HCT116 (cell line): Measurements from ENCODE around the gene PSD. TPM values are rescaled to one million over a fixed set of nuclear protein-coding genes. Genes with fewer than 3 reads are reported as not detected.

Experiments used
- ATAC-seq: fragments of 200-7000 bp; cut with Tn5 transposase; 2 replicates; pipeline ENCODE4 v1.9.1; 2020; ENCODE audit warnings: mild to moderate bottlenecking, moderate library complexity
- BruUV-seq: library from RNA; stranded (reverse); fragments of 400-500 nt; replicated peaks from 2 replicates; lab custom pipeline; 2021; lab: Mats Ljungman, UMichigan
- CTCF ChIA-PET: fragments of 300-600 bp; sonication (Branson Sonifier 250); formaldehyde crosslinking; loops from one replicate; lab custom pipeline; 2021; ENCODE audit warnings: antibody characterized with exemption; lab: Charles Lee
- POLR2A ChIA-PET: fragments of 300-600, 350-600 bp; sonication (Branson Sonifier 250); formaldehyde crosslinking; loops from one replicate; lab custom pipeline; 2021; ENCODE audit warnings: antibody characterized with exemption; lab: Charles Lee
- RAD21 ChIA-PET, 2 experiments: fragments of 300-600 bp; sonication (Branson Sonifier 250); formaldehyde crosslinking; loops; one replicate each; lab custom pipeline; 2023; ENCODE audit warnings: low total read pairs in 2 of 2; ENCODE audit not compliant: uncharacterized antibody in 2 of 2, unreplicated experiment in 2 of 2, low non-redundant PET in 1 of 2; lab: Charles Lee
- DNase-seq: peaks from one replicate; pipeline ENCODE4 v3.0.0-alpha.2; 2010; ENCODE audit warnings: low read depth, low spot score
- H2AFZ ChIP-seq: fragments of 200-600 bp; shearing (Covaris generic), sonication (generic); 2 replicates; pipeline ENCODE4 v1.6.1; 2017; ENCODE audit warnings: low read depth, mixed run types, mixed read lengths, antibody characterized with exemption, low read length; ENCODE audit not compliant: poor library complexity, severe bottlenecking
- H3K27ac ChIP-seq: 2 replicates; pipeline ENCODE4 v1.5.1; 2012; ENCODE audit warnings: low read depth, low read length
- H3K27me3 ChIP-seq: fragments of 200-600 bp; sonication (generic); 2 replicates; pipeline ENCODE4 v1.6.1; 2016; ENCODE audit warnings: mixed run types, low read length, mixed read lengths; ENCODE audit not compliant: insufficient read depth
- H3K36me3 ChIP-seq, 2 experiments: fragments of 200-500 bp in 1 of 2; fragments of 200-600 bp in 1 of 2; sonication (Bioruptor generic) in 1 of 2; sonication (generic) in 1 of 2; 2 replicates each; pipeline versions ENCODE4 v1.5.1 to v1.6.1; 2014 to 2016; ENCODE audit warnings: low read length in 2 of 2, inconsistent platforms in 1 of 2, mixed read lengths in 1 of 2, mixed run types in 1 of 2; ENCODE audit not compliant: insufficient read depth in 2 of 2, control insufficient read depth in 1 of 2
- H3K4me1 ChIP-seq, 2 experiments: fragments of 200-600 bp in 1 of 2; sonication (generic) in 1 of 2; 2 replicates each; pipeline versions ENCODE4 v1.5.1 to v1.6.1; 2012 to 2017; ENCODE audit warnings: low read length in 2 of 2, inconsistent platforms in 1 of 2, mild to moderate bottlenecking in 1 of 2, mixed read lengths in 1 of 2, mixed run types in 1 of 2, moderate library complexity in 1 of 2; ENCODE audit not compliant: insufficient read depth in 2 of 2, control insufficient read depth in 1 of 2
- H3K4me2 ChIP-seq: fragments of 200-600 bp; sonication (generic); 2 replicates; pipeline ENCODE4 v1.6.1; 2017; ENCODE audit warnings: mixed run types, low read length, mixed read lengths
- H3K4me3 ChIP-seq, 2 experiments: fragments of 200-600 bp in 1 of 2; sonication (generic) in 1 of 2; replicated peaks in 1 of 2; 2 replicates each; pipeline ENCODE4 v1.5.1; 2011 to 2016; ENCODE audit warnings: low read length in 2 of 2, control low read depth in 1 of 2, low read depth in 1 of 2, mild to moderate bottlenecking in 1 of 2, mixed read lengths in 1 of 2, mixed run types in 1 of 2
- H3K79me2 ChIP-seq: fragments of 200-600 bp; sonication (generic); 2 replicates; pipeline ENCODE4 v1.6.1; 2017; ENCODE audit warnings: mild to moderate bottlenecking, mixed run types, low read length, moderate library complexity, mixed read lengths; ENCODE audit not compliant: insufficient read depth
- H3K9ac ChIP-seq: fragments of 200-600 bp; sonication (generic); 2 replicates; pipeline ENCODE4 v1.6.1; 2016; ENCODE audit warnings: low read length, mixed read lengths
- H3K9me2 ChIP-seq: fragments of 200-600 bp; sonication (generic), shearing (Covaris generic); 2 replicates; pipeline ENCODE4 v1.6.1; 2017; ENCODE audit warnings: mixed run types, mild to moderate bottlenecking, moderate library complexity; ENCODE audit not compliant: insufficient read depth
- H3K9me3 ChIP-seq, 2 experiments: fragments of 200-500 bp in 1 of 2; fragments of 200-600 bp in 1 of 2; sonication (Bioruptor generic) in 1 of 2; sonication (generic) in 1 of 2; 2 replicates each; pipeline ENCODE4 v1.6.1; 2014 to 2017; ENCODE audit warnings: low read length in 2 of 2, mixed read lengths in 2 of 2, inconsistent platforms in 1 of 2, low read depth in 1 of 2, mild to moderate bottlenecking in 1 of 2, mixed run types in 1 of 2, moderate library complexity in 1 of 2; ENCODE audit not compliant: control insufficient read depth in 1 of 2, insufficient read depth in 1 of 2
- H4K20me1 ChIP-seq: fragments of 200-600 bp; sonication (generic), shearing (Covaris generic); 2 replicates; pipeline ENCODE4 v1.6.1; 2017; ENCODE audit warnings: mixed run types, mild to moderate bottlenecking, moderate library complexity; ENCODE audit not compliant: insufficient read depth
- CTCF ChIP-seq, 3 experiments: fragments of 200-600 bp in 1 of 3; sonication (generic) in 1 of 3; IDR thresholded peaks in 2 of 3; conservative IDR thresholded peaks in 1 of 3; 2 replicates each; pipeline ENCODE4 v1.5.1; 2012 to 2017; ENCODE audit warnings: low read depth in 2 of 3, low read length in 2 of 3, antibody characterized with exemption in 1 of 3, borderline replicate concordance in 1 of 3, control low read depth in 1 of 3, mild to moderate bottlenecking in 1 of 3, mixed read lengths in 1 of 3, mixed run types in 1 of 3, moderate library complexity in 1 of 3; ENCODE audit not compliant: insufficient read depth in 1 of 3
- POLR2A ChIP-seq: IDR thresholded peaks from 2 replicates; pipeline ENCODE4 v1.7.0; 2011; ENCODE audit warnings: borderline replicate concordance; ENCODE audit not compliant: insufficient read depth, insufficient read length; ENCODE audit errors: extremely low read depth
- POLR2AphosphoS5 ChIP-seq: IDR thresholded peaks from 2 replicates; pipeline ENCODE4 v1.6.1; 2011; ENCODE audit warnings: mild to moderate bottlenecking, low read depth, low read length, moderate library complexity
- SRF ChIP-seq: IDR thresholded peaks from 2 replicates; pipeline ENCODE4 v1.6.1; 2012; ENCODE audit warnings: low read depth
- YY1 ChIP-seq: IDR thresholded peaks from 2 replicates; pipeline ENCODE4 v1.6.1; 2011; ENCODE audit warnings: low read length, low read depth, moderate library complexity, mild to moderate bottlenecking; ENCODE audit not compliant: insufficient replicate concordance; ENCODE audit errors: extremely low read depth
- intact Hi-C: fragments of 100-400 bp; cut with micrococcal nuclease; formaldehyde crosslinking; loops from 2 replicates; pipeline ENCODE4 v1.10.0; 2022
- total RNA-seq: library from RNA; stranded (reverse); gene quantifications from one replicate; pipeline ENCODE4 v1.2.1, GENCODE V29; 2021; ENCODE audit not compliant: unreplicated experiment

PSD gene
- total RNA-seq, 1 experiment from 2014 or later = 9.7 TPM

DNA sequence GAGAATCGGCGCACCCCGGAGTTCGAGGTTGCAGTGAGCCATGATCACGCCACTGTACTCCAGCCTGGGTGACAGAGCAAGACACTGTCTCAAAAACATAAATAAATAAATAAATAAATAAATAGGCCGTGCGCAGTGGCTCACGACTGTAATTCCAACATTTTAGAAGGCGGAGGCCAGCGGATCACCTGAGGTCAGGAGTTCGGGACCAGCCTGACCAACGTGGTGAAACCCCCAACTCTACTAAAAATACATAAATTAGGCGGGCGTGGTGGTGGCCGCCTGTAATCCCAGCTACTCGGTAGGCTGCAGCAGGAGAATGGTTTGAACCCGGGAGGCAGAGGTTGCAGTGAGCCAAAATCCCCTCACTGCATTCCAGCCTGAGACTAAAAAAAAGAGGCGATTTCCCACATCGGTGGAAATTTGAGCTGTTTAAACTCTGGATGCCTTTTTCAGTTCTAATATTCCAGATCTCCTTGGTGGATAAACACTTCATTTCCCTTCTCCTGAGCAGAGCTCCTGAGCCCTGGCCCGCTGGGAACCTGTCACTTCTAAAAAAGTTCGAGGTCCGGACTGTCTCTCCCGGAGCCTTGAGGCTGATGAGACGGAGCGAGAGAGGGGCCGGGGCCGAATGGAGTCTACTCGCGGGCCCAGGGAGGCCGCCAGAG, 25.0 kb downstream of the PSD start:
- DNase-seq (no peak), ATAC-seq (peak; percentile 76)
- H3K4me2 ChIP-seq = peak overlapping the region; percentile 99
- H3K4me3 ChIP-seq = peak overlapping the region; percentile 75 to 92
- peaks cover 6 to 11% of the 10 kb centered on the region in 2 experiments; a peak in 3 of 4 replicates for H3K36me3 ChIP-seq
- H3K9me2 ChIP-seq = no peaks in the 10 kb centered on the region
- POLR2A ChIA-PET = interaction anchor here (0.9 to 2.8 kb wide), 3 partner anchors 28 to 162 kb away, joined by 3 to 10 read pairs (median 9); no protein-coding TSS in a partner anchor
- H3K9ac ChIP-seq = peak overlapping the region; percentile 91
- CTCF ChIA-PET = interaction anchor here (0.7 to 9.3 kb wide), 12 partner anchors 8 to 224 kb away, joined by 3 to 154 read pairs (median 18); partner anchors contain the start of genes ELOVL3 and FBXL15
- peak overlapping the region; percentile 77 for H3K27ac ChIP-seq
- H2AFZ ChIP-seq = peak overlapping the region; percentile 1
- TSS peak; percentile 80 for BruUV-seq
- no peaks in the 10 kb centered on the region for H3K27me3 ChIP-seq
- RAD21 ChIA-PET = interaction anchor here in 1 of 2 experiments (2.2 kb wide), 1 partner anchor 28 kb away, joined by 7 read pairs; the partner anchor contains the start of gene FBXL15
- TF ChIP-seq CTCF (IDR thresholded peaks at IDR 0.05 in 2 of 3, conservative IDR thresholded peaks at IDR 0.05 in 1 of 3; ENCODE audit: borderline replicate concordance in 1 of 3, insufficient read depth in 1 of 3, low read depth in 2 of 3, low read length in 2 of 3) (peak in 2 of 3 experiments; percentile 98; a peak in 4 of 6 replicates), SRF (no peak), POLR2AphosphoS5 (no peak), POLR2A (peak; percentile 6), YY1 (peak; percentile 82)
- no peaks in the 10 kb centered on the region for H4K20me1 ChIP-seq
- H3K79me2 ChIP-seq = peaks cover 13% of the 10 kb centered on the region; the same call in 1 of the 2 replicates
- intact Hi-C loops = loop anchor here (1.0 to 2.0 kb wide), 7 partner anchors 29 to 225 kb away; partner anchors contain the start of genes ACTR1A and C10orf95
- H3K9me3 ChIP-seq = no peaks in the 10 kb centered on the region
- peaks cover 13 to 51% of the 10 kb centered on the region in 2 experiments for H3K4me1 ChIP-seq
